ENCODE data around the gene SHISAL1.

- TF ChIP-seq CTCF (IDR thresholded peaks at IDR 0.05) (no peak), ZFX (IDR thresholded peaks at IDR 0.05; ENCODE audit: borderline replicate concordance) (no peak)
These were observed 8.4 kb downstream of the SHISAL1 start for GRCh38 chr22:44304354-44304753.

Measured in 22Rv1 (cell line).